HepG2 (cell line): ENCODE data around the gene CRNKL1. TPM values are rescaled to one million over a fixed set of nuclear protein-coding genes. Genes with fewer than 3 reads are reported as not detected.
A peak's percentile ranks its signal among the peaks of the same experiment; 100 is the strongest.

Experiments
- ATAC-seq: fragments of 200-7000 bp; cut with Tn5 transposase; 3 replicates; pipeline ENCODE4 v1.9.1; 2020; ENCODE audit warnings: mild to moderate bottlenecking, moderate library complexity
- BruUV-seq: library from RNA; stranded (reverse); fragments of 400-500 nt; replicated peaks from 2 replicates; lab custom pipeline; 2021; lab: Mats Ljungman, UMichigan
- CTCF ChIA-PET: fragments of 300-600 bp; formaldehyde crosslinking; extraction: SDS; loops from one replicate; lab custom pipeline; 2021; ENCODE audit warnings: low total read pairs, inconsistent platforms, low intra/inter-chr PET ratio; lab: Yijun Ruan, JAX
- POLR2A ChIA-PET: fragments of 350-600 bp; sonication (Branson Sonifier 250); formaldehyde crosslinking; loops from one replicate; lab custom pipeline; 2020; ENCODE audit warnings: antibody characterized with exemption, inconsistent platforms; lab: Yijun Ruan, JAX
- DNase-seq: peaks from one replicate; pipeline ENCODE4 v3.0.0-alpha.2; 2015; ENCODE audit warnings: low spot score
- FAIRE-seq: peaks from 3 replicates; lab custom pipeline; 2011; peaks lifted over from hg19 to GRCh38; lab: Jason Lieb, UNC
- H2AFZ ChIP-seq: one replicate; pipeline ENCODE4 v1.6.1; 2011; ENCODE audit warnings: low read length, inconsistent platforms
- H3K27ac ChIP-seq: fragments of 300-600 bp; 3 replicates; pipeline ENCODE4 v1.8.0; 2011; ENCODE audit warnings: mixed run types, mild to moderate bottlenecking, mixed read lengths, low read length, inconsistent platforms; ENCODE audit not compliant: insufficient read depth; ENCODE audit errors: extremely low read length
- H3K27me3 ChIP-seq, 2 experiments: fragments of 200-600 bp in 1 of 2; 2 replicates in 1 of 2; 3 replicates in 1 of 2; pipeline versions ENCODE4 v1.6.0 to v1.8.0; 2011; ENCODE audit warnings: low read length in 2 of 2, mild to moderate bottlenecking in 2 of 2, moderate library complexity in 2 of 2, inconsistent platforms in 1 of 2; ENCODE audit not compliant: insufficient read depth in 2 of 2, control insufficient read depth in 1 of 2
- H3K36me3 ChIP-seq, 2 experiments: fragments of 200-600 bp in 1 of 2; replicated peaks in 1 of 2; 2 replicates in 1 of 2; 3 replicates in 1 of 2; pipeline versions ENCODE4 v1.5.1 to v1.8.0; 2011; ENCODE audit warnings: low read length in 2 of 2, inconsistent platforms in 1 of 2; ENCODE audit not compliant: insufficient read depth in 2 of 2, control insufficient read depth in 1 of 2
- H3K4me1 ChIP-seq: 2 replicates; pipeline ENCODE4 v1.5.1; 2012; ENCODE audit warnings: low read length, inconsistent platforms; ENCODE audit not compliant: insufficient read depth
- H3K4me2 ChIP-seq: 2 replicates; pipeline ENCODE4 v1.6.0; 2011; ENCODE audit warnings: low read depth, low read length, inconsistent platforms
- H3K4me3 ChIP-seq, 3 experiments: fragments of 200-600 bp in 1 of 3; sonication (generic), shearing (Covaris generic) in 1 of 3; replicated peaks in 1 of 3; 2 replicates each; pipeline ENCODE4 v1.5.1; 2011 to 2016; ENCODE audit warnings: low read length in 3 of 3, inconsistent platforms in 2 of 3, low read depth in 2 of 3, mild to moderate bottlenecking in 2 of 3, control low read depth in 1 of 3, mixed read lengths in 1 of 3; ENCODE audit not compliant: insufficient read depth in 1 of 3
- H3K79me2 ChIP-seq: one replicate; pipeline ENCODE4 v1.6.1; 2011; ENCODE audit warnings: low read length, inconsistent platforms; ENCODE audit not compliant: insufficient read depth
- H3K9ac ChIP-seq: 2 replicates; pipeline ENCODE4 v1.6.0; 2011; ENCODE audit warnings: mild to moderate bottlenecking, low read depth, low read length, inconsistent platforms; ENCODE audit not compliant: insufficient read depth
- H3K9me3 ChIP-seq: 2 replicates; pipeline ENCODE4 v1.5.1; 2012; ENCODE audit warnings: mild to moderate bottlenecking, low read length
- H4K20me1 ChIP-seq: 2 replicates; pipeline ENCODE4 v1.6.0; 2011; ENCODE audit warnings: inconsistent platforms, mild to moderate bottlenecking, low read length, moderate library complexity; ENCODE audit not compliant: insufficient read depth
- DR1 ChIP-seq: sonication (generic); formaldehyde crosslinking; IDR thresholded peaks from 2 replicates; pipeline ENCODE4 v1.8.0; 2021; ENCODE audit warnings: mild to moderate bottlenecking, missing genetic modification reagents, inconsistent platforms
- HES4 ChIP-seq: sonication (generic); formaldehyde crosslinking; IDR thresholded peaks from 2 replicates; pipeline ENCODE4 v1.9.0; 2021; ENCODE audit warnings: mild to moderate bottlenecking, missing genetic modification reagents, borderline replicate concordance
- KAT2B ChIP-seq: fragments of 150-350 bp; IDR thresholded peaks from 2 replicates; pipeline ENCODE4 v1.6.1; 2014; ENCODE audit warnings: low read depth, low read length, borderline replicate concordance
- MLLT10 ChIP-seq: sonication (generic); formaldehyde crosslinking; IDR thresholded peaks from 2 replicates; pipeline ENCODE4 v1.4.0; 2020; ENCODE audit warnings: missing genetic modification reagents
- PPARG ChIP-seq: conservative IDR thresholded peaks from 2 replicates; pipeline ENCODE4 v1.6.1; 2016; ENCODE audit warnings: missing biosample characterization, missing genetic modification reagents
- YEATS4 ChIP-seq: sonication (generic); formaldehyde crosslinking; IDR thresholded peaks from 2 replicates; pipeline ENCODE4 v1.4.0; 2020; ENCODE audit warnings: missing genetic modification reagents, borderline replicate concordance
- ZBTB38 ChIP-seq: sonication (generic); formaldehyde crosslinking; IDR thresholded peaks from 2 replicates; pipeline ENCODE4 v1.5.1; 2020; ENCODE audit warnings: mild to moderate bottlenecking, missing genetic modification reagents
- ZKSCAN5 ChIP-seq: sonication (generic); formaldehyde crosslinking; IDR thresholded peaks from 2 replicates; pipeline ENCODE4 v1.5.1; 2020; ENCODE audit warnings: mild to moderate bottlenecking, missing genetic modification reagents
- ZNF224 ChIP-seq: sonication (generic); formaldehyde crosslinking; IDR thresholded peaks from 2 replicates; pipeline ENCODE4 v1.5.0; 2020; ENCODE audit warnings: mild to moderate bottlenecking, missing genetic modification reagents
- ZNF230 ChIP-seq: sonication (generic); formaldehyde crosslinking; IDR thresholded peaks from 2 replicates; pipeline ENCODE4 v1.4.0; 2020; ENCODE audit warnings: mild to moderate bottlenecking, missing genetic modification reagents
- ZNF253 ChIP-seq: sonication (generic); formaldehyde crosslinking; IDR thresholded peaks from 2 replicates; pipeline ENCODE4 v1.8.0; 2022; ENCODE audit warnings: mild to moderate bottlenecking, missing genetic modification reagents, borderline replicate concordance
- ZNF382 ChIP-seq: sonication (generic); formaldehyde crosslinking; IDR thresholded peaks from 2 replicates; pipeline ENCODE4 v1.5.0; 2020; ENCODE audit warnings: missing genetic modification reagents, mild to moderate bottlenecking, borderline replicate concordance
- ZNF543 ChIP-seq: sonication (generic); formaldehyde crosslinking; IDR thresholded peaks from 2 replicates; pipeline ENCODE4 v1.4.0; 2020; ENCODE audit warnings: mild to moderate bottlenecking, missing genetic modification reagents
- ZNF563 ChIP-seq: sonication (generic); formaldehyde crosslinking; IDR thresholded peaks from 2 replicates; pipeline ENCODE4 v1.8.0; 2022; ENCODE audit warnings: mild to moderate bottlenecking, moderate library complexity, missing genetic modification reagents
- ZNF570 ChIP-seq: sonication (generic); formaldehyde crosslinking; IDR thresholded peaks from 2 replicates; pipeline ENCODE4 v1.4.0; 2020; ENCODE audit warnings: mild to moderate bottlenecking, missing genetic modification reagents, borderline replicate concordance
- WGBS: methylation state at CpG from one replicate; pipeline ENCODE4 v1.1.6; 2017; ENCODE audit warnings: low lambda C conversion rate; 5-methylcytosine and 5-hydroxymethylcytosine counted together
- in situ Hi-C: cut with HindIII; loops from 2 replicates; pipeline ENCODE4 v1.10.0; 2017; ENCODE audit warnings: low pct_unique_long_range_greater_than_20kb; ENCODE audit not compliant: extremely low pct_ligation_motif_present
- intact Hi-C: fragments of 100-400 bp; cut with micrococcal nuclease; formaldehyde crosslinking; loops from one replicate; pipeline ENCODE4 v1.10.0; 2022; ENCODE audit not compliant: unreplicated experiment
- polyA plus RNA-seq, 8 experiments: library from polyadenylated mRNA; depleted of rRNA in 3 of 8; stranded (reverse) in 7 of 8; unstranded in 1 of 8; fragments of >200 nt; fragmentation: Illumina TruSeq in 4 of 8; extraction: Trizol in 4 of 8; gene quantifications; 2 replicates each; pipeline versions ENCODE4 v1.2.1 to v1.2.3, GENCODE V29; 2011 to 2016; ENCODE audit warnings: low read depth in 4 of 8, missing spikeins in 1 of 8, mixed read lengths in 1 of 8; ENCODE audit not compliant: insufficient read depth in 1 of 8
- total RNA-seq, 5 experiments: library from RNA; depleted of rRNA; stranded (reverse); fragments of >200 nt; fragmentation: Illumina TruSeq; extraction: Trizol; gene quantifications; 2 replicates each; pipeline ENCODE4 v1.2.3, GENCODE V29; 2016; ENCODE audit warnings: low read depth in 1 of 5
- TF ChIP-seq, protein P1 (sequence below): sonication (generic); formaldehyde crosslinking; IDR thresholded peaks from 2 replicates; pipeline ENCODE4 v1.4.0; 2020; ENCODE audit warnings: missing genetic modification reagents
- TF ChIP-seq, protein P2 (sequence below): sonication (generic); formaldehyde crosslinking; IDR thresholded peaks from 2 replicates; pipeline ENCODE4 v1.5.1; 2020; ENCODE audit warnings: mild to moderate bottlenecking, missing genetic modification reagents, moderate library complexity
- TF ChIP-seq, protein P3 (sequence below): fragments of 450-650 bp; IDR thresholded peaks from 2 replicates; pipeline ENCODE4 v1.6.1; 2017

CRNKL1 gene
- total and polyA plus RNA-seq, 2 of the 13 experiments (the other 11 are each of a cell fraction or from before 2014, with no cell fraction given), result 12.3 to 64.5 TPM

DNA sequence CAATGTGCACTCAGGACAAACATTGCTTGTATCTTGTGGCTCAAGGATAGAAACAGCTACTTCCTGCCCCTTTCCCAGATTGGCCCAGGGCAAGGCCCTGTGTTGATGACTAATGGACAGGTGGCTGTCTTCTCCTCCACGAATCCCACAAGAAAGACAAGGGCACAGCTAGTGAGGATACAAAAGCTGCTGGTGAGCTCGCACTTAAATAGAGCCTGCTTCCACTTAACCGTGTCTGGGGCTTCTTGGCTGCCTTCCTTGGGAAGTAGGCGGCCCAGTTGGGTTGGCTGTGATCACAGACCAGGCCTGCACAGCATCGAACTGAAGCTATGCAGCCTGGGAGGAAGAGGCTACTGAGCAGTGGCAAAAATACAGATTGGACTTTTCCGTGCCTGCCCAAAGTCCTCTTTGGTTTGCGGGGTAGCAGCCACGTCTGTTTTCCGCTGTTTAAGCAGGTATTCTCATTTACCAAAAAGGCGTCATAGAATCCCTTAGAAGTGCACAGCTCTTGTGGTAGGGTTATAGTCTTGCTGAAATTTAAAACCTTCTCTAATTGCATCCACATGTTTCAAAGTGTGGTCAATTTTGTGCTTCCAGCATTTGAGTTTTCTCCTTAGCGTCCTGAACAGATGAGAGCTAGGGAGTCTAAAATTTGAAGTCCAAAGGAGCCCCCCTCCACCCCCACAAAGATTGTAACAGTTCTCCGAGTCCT lies 58.2 kb downstream of the CRNKL1 start:
- ATAC-seq (no peak; the same call in 2 of the 3 replicates), DNase-seq (no peak), FAIRE-seq (no peak)
- Histone ChIP-seq H3K27me3 (no peaks in the 10 kb centered on the region), H3K9me3 (no peaks in the 10 kb centered on the region), H3K4me3 (no peak overlapping the region), H3K36me3 (no peaks in the 10 kb centered on the region), H3K27ac (no peak overlapping the region), H3K4me1 (peaks cover 26% of the 10 kb centered on the region), H3K79me2 (no peaks in the 10 kb centered on the region), H3K4me2 (no peak overlapping the region), H4K20me1 (no peaks in the 10 kb centered on the region), H2AFZ (no peak overlapping the region), H3K9ac (no peak overlapping the region)
- ChIA-PET POLR2A (interaction anchor here (1.0 to 1.4 kb wide), 2 partner anchors 8 to 23 kb away, joined by 3 to 4 read pairs; partner anchors contain the start of gene NAA20), CTCF (interaction anchor here (1.5 to 2.2 kb wide), 4 partner anchors 92 to 301 kb away, joined by 3 to 23 read pairs (median 17); no protein-coding TSS in a partner anchor)
- WGBS, result 80% methylated on average over 12 of the region's 12 CpGs
- intact Hi-C loops, result no loop called here
- in situ Hi-C loops, result no loop called here
- BruUV-seq, result no TSS peak
- TF ChIP-seq ZNF570, result no peak
- no peak for TF ChIP-seq ZBTB38 (CRISPR knock-in tag)
- TF ChIP-seq PPARG (CRISPR knock-in tag), result no peak
- TF ChIP-seq ZNF230 (CRISPR knock-in tag), result no peak
- TF ChIP-seq, protein P1, sequence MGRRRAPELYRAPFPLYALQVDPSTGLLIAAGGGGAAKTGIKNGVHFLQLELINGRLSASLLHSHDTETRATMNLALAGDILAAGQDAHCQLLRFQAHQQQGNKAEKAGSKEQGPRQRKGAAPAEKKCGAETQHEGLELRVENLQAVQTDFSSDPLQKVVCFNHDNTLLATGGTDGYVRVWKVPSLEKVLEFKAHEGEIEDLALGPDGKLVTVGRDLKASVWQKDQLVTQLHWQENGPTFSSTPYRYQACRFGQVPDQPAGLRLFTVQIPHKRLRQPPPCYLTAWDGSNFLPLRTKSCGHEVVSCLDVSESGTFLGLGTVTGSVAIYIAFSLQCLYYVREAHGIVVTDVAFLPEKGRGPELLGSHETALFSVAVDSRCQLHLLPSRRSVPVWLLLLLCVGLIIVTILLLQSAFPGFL, result no peak
- TF ChIP-seq ZNF253 (CRISPR knock-in tag), result no peak
- 0 out of 2 replicates have a peak, but pooled peaks have one; percentile 24 for TF ChIP-seq HES4 (CRISPR knock-in tag)
- TF ChIP-seq DR1 (CRISPR knock-in tag), result no peak
- TF ChIP-seq, protein P2, sequence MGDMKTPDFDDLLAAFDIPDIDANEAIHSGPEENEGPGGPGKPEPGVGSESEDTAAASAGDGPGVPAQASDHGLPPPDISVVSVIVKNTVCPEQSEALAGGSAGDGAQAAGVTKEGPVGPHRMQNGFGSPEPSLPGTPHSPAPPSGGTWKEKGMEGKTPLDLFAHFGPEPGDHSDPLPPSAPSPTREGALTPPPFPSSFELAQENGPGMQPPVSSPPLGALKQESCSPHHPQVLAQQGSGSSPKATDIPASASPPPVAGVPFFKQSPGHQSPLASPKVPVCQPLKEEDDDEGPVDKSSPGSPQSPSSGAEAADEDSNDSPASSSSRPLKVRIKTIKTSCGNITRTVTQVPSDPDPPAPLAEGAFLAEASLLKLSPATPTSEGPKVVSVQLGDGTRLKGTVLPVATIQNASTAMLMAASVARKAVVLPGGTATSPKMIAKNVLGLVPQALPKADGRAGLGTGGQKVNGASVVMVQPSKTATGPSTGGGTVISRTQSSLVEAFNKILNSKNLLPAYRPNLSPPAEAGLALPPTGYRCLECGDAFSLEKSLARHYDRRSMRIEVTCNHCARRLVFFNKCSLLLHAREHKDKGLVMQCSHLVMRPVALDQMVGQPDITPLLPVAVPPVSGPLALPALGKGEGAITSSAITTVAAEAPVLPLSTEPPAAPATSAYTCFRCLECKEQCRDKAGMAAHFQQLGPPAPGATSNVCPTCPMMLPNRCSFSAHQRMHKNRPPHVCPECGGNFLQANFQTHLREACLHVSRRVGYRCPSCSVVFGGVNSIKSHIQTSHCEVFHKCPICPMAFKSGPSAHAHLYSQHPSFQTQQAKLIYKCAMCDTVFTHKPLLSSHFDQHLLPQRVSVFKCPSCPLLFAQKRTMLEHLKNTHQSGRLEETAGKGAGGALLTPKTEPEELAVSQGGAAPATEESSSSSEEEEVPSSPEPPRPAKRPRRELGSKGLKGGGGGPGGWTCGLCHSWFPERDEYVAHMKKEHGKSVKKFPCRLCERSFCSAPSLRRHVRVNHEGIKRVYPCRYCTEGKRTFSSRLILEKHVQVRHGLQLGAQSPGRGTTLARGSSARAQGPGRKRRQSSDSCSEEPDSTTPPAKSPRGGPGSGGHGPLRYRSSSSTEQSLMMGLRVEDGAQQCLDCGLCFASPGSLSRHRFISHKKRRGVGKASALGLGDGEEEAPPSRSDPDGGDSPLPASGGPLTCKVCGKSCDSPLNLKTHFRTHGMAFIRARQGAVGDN (CRISPR knock-in tag), result peak; percentile 37
- no peak for TF ChIP-seq ZNF224 (CRISPR knock-in tag)
- 0 out of 2 replicates have a peak, but pooled peaks have one; percentile 41 for TF ChIP-seq ZKSCAN5 (CRISPR knock-in tag)
- TF ChIP-seq MLLT10 (CRISPR knock-in tag), result no peak
- TF ChIP-seq KAT2B, result no peak
- TF ChIP-seq, protein P3, sequence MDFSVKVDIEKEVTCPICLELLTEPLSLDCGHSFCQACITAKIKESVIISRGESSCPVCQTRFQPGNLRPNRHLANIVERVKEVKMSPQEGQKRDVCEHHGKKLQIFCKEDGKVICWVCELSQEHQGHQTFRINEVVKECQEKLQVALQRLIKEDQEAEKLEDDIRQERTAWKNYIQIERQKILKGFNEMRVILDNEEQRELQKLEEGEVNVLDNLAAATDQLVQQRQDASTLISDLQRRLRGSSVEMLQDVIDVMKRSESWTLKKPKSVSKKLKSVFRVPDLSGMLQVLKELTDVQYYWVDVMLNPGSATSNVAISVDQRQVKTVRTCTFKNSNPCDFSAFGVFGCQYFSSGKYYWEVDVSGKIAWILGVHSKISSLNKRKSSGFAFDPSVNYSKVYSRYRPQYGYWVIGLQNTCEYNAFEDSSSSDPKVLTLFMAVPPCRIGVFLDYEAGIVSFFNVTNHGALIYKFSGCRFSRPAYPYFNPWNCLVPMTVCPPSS, result no peak
- TF ChIP-seq ZNF382, result no peak
- TF ChIP-seq ZNF543, result no peak
- TF ChIP-seq YEATS4, result no peak
- TF ChIP-seq ZNF563 (CRISPR knock-in tag), result 0 out of 2 replicates have a peak, but pooled peaks have one; percentile 44
